ENCODE measurements around the gene AP3S2. TPM values are rescaled to one million over a fixed set of nuclear protein-coding genes. Genes with fewer than 3 reads are reported as not detected.

Gene AP3S2
- total and polyA plus RNA-seq, 2 of the 13 experiments (the other 11 are each of a cell fraction or from before 2014, with no cell fraction given) = 17.6 to 44.4 TPM

GRCh38 chr15:89813381-89814111, 80.2 kb downstream of the AP3S2 start (continued):
- TF ChIP-seq SNAI1 (CRISPR knock-in tag; IDR thresholded peaks at IDR 0.05; ENCODE audit: borderline replicate concordance) (no peak), ZNF180 (CRISPR knock-in tag; IDR thresholded peaks at IDR 0.05; ENCODE audit: borderline replicate concordance, low read depth) (no peak), EEA1 (CRISPR knock-in tag; IDR thresholded peaks at IDR 0.05; ENCODE audit: borderline replicate concordance) (no peak), ZNF788 (CRISPR knock-in tag; IDR thresholded peaks at IDR 0.05; ENCODE audit: borderline replicate concordance) (no peak; the same call in 1 of the 2 replicates), HMG20A (CRISPR knock-in tag; IDR thresholded peaks at IDR 0.05; ENCODE audit: borderline replicate concordance) (no peak), ZBTB37 (CRISPR knock-in tag; IDR thresholded peaks at IDR 0.05) (no peak), PBX3 (CRISPR knock-in tag; IDR thresholded peaks at IDR 0.05; ENCODE audit: borderline replicate concordance) (no peak), DR1 (CRISPR knock-in tag; IDR thresholded peaks at IDR 0.05) (0 out of 2 replicates have a peak, but pooled peaks have one; percentile 19), ZNF687 (CRISPR knock-in tag; IDR thresholded peaks at IDR 0.05) (peak; percentile 78), MYNN (CRISPR knock-in tag; IDR thresholded peaks at IDR 0.05; ENCODE audit: low read depth) (no peak), TCF12 (IDR thresholded peaks at IDR 0.05) (no peak), TCF12 (CRISPR knock-in tag; IDR thresholded peaks at IDR 0.05) (no peak), ZNF207 (IDR thresholded peaks at IDR 0.05; ENCODE audit: borderline replicate concordance) (no peak), ZNF225 (CRISPR knock-in tag; IDR thresholded peaks at IDR 0.05) (peak; percentile 67; the same call in 1 of the 2 replicates), ZNF749 (CRISPR knock-in tag; IDR thresholded peaks at IDR 0.05; ENCODE audit: borderline replicate concordance) (0 out of 2 replicates have a peak, but pooled peaks have one; percentile 16), KDM6A (CRISPR knock-in tag; IDR thresholded peaks at IDR 0.05; ENCODE audit: low read depth) (no peak)
- TF ChIP-seq, protein P1, sequence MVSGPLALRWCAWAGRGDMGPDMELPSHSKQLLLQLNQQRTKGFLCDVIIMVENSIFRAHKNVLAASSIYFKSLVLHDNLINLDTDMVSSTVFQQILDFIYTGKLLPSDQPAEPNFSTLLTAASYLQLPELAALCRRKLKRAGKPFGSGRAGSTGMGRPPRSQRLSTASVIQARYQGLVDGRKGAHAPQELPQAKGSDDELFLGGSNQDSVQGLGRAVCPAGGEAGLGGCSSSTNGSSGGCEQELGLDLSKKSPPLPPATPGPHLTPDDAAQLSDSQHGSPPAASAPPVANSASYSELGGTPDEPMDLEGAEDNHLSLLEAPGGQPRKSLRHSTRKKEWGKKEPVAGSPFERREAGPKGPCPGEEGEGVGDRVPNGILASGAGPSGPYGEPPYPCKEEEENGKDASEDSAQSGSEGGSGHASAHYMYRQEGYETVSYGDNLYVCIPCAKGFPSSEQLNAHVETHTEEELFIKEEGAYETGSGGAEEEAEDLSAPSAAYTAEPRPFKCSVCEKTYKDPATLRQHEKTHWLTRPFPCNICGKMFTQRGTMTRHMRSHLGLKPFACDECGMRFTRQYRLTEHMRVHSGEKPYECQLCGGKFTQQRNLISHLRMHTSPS (CRISPR knock-in tag; IDR thresholded peaks at IDR 0.05; ENCODE audit: low read depth) = 0 out of 2 replicates have a peak, but pooled peaks have one; percentile 5
- TF ChIP-seq, protein P2, sequence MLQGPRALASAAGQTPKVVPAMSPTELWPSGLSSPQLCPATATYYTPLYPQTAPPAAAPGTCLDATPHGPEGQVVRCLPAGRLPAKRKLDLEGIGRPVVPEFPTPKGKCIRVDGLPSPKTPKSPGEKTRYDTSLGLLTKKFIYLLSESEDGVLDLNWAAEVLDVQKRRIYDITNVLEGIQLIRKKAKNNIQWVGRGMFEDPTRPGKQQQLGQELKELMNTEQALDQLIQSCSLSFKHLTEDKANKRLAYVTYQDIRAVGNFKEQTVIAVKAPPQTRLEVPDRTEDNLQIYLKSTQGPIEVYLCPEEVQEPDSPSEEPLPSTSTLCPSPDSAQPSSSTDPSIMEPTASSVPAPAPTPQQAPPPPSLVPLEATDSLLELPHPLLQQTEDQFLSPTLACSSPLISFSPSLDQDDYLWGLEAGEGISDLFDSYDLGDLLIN (CRISPR knock-in tag; IDR thresholded peaks at IDR 0.05; ENCODE audit: borderline replicate concordance) = 0 out of 2 replicates have a peak, but pooled peaks have one; percentile 12

All from HepG2 (cell line).